NB4 (cell line): ENCODE measurements around the gene ZNF211.

Experiments used
- CTCF ChIP-seq: IDR thresholded peaks from one replicate; pipeline ENCODE4 v1.5.1; 2012; ENCODE audit warnings: low read depth, low read length
- MYC ChIP-seq: IDR thresholded peaks from 2 replicates; pipeline ENCODE4 v1.6.1; 2011; ENCODE audit warnings: low read depth, low read length

- TF ChIP-seq CTCF (no peak), MYC (no peak)
Measured at GRCh38 chr19:57686727-57687126, 53.8 kb downstream of the ZNF211 start.
